K562 (cell line): ENCODE measurements around the gene LCE7A. TPM values are rescaled to one million over a fixed set of nuclear protein-coding genes. Genes with fewer than 3 reads are reported as not detected.

Source experiments
- ELF4 ChIP-seq: fragments of 450-650 bp; formaldehyde crosslinking; IDR thresholded peaks from 2 replicates; pipeline ENCODE4 v1.4.0; 2022; ENCODE audit warnings: missing genetic modification characterization
- polyA plus RNA-seq, 8 experiments: library from polyadenylated mRNA; depleted of rRNA in 4 of 8; stranded (reverse) in 5 of 8; unstranded in 3 of 8; fragments of >200 nt; fragmentation: Nextera tagmentation in 2 of 8; fragmentation: Illumina TruSeq in 1 of 8; extraction: Ambion mirVana in 2 of 8; extraction: Trizol in 1 of 8; gene quantifications; 2 replicates each; pipeline versions ENCODE4 v1.2.1 to v1.2.3, GENCODE V29; 2011 to 2014; ENCODE audit warnings: inconsistent platforms in 1 of 8, missing spikeins in 1 of 8
- total RNA-seq, 7 experiments: library from RNA; depleted of rRNA in 6 of 7; stranded (reverse); fragments of >200 nt in 6 of 7; fragmentation: Illumina TruSeq in 2 of 7; extraction: Trizol in 2 of 7; gene quantifications; 2 replicates each; pipeline versions ENCODE4 v1.2.1 to v1.2.3, GENCODE V29; 2011 to 2021; ENCODE audit warnings: low replicate concordance in 1 of 7
- TF ChIP-seq, protein P1 (sequence below): fragments of 450-650 bp; IDR thresholded peaks from 2 replicates; pipeline ENCODE4 v1.6.1; 2016; ENCODE audit warnings: mild to moderate bottlenecking, moderate library complexity

The LCE7A gene
- total and polyA plus RNA-seq, 9 of the 15 experiments (the other 6 are each of a cell fraction or from before 2014, with no cell fraction given) = not detected

DNA sequence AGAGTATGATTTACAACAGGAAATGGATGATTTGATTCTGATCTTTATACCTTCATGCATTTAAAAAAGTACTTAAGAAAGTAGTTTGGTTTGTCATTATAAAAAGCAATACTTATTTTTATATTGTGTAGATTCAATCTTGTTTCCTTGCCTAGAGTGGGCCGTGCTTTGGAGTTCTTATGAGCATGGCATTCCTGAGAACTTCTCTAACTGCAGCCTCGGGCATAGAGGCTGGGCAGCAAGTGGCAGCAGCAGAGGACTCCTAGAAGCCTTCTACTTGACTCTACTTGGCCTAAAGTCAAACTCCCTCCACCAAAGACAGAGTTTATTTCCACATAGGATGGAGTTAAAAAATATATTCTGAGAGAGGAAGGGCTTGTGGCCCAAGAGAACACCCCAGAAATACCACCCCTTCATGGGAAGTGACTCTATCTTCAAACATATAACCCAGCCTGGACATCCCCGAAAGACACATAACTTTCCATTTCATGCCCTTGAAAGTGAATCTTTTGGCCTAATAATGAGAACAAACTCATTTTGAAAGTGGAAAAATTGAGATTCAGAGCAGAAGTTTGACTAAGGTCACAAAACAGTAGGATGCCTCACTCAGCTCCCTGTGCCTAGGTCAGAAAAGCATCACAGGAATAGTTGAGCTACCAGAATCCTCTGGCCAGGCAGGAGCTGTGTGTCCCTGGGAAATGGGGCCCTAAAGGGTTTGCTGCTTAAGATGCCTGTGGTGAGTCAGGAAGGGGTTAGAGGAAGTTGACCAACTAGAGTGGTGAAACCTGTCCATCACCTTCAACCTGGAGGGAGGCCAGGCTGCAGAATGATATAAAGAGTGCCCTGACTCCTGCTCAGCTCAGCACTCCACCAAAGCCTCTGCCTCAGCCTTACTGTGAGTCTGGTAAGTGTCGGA, 48.1 kb downstream of the LCE7A start, which contains the start of gene IVL (continued):
- TF ChIP-seq, protein P1, sequence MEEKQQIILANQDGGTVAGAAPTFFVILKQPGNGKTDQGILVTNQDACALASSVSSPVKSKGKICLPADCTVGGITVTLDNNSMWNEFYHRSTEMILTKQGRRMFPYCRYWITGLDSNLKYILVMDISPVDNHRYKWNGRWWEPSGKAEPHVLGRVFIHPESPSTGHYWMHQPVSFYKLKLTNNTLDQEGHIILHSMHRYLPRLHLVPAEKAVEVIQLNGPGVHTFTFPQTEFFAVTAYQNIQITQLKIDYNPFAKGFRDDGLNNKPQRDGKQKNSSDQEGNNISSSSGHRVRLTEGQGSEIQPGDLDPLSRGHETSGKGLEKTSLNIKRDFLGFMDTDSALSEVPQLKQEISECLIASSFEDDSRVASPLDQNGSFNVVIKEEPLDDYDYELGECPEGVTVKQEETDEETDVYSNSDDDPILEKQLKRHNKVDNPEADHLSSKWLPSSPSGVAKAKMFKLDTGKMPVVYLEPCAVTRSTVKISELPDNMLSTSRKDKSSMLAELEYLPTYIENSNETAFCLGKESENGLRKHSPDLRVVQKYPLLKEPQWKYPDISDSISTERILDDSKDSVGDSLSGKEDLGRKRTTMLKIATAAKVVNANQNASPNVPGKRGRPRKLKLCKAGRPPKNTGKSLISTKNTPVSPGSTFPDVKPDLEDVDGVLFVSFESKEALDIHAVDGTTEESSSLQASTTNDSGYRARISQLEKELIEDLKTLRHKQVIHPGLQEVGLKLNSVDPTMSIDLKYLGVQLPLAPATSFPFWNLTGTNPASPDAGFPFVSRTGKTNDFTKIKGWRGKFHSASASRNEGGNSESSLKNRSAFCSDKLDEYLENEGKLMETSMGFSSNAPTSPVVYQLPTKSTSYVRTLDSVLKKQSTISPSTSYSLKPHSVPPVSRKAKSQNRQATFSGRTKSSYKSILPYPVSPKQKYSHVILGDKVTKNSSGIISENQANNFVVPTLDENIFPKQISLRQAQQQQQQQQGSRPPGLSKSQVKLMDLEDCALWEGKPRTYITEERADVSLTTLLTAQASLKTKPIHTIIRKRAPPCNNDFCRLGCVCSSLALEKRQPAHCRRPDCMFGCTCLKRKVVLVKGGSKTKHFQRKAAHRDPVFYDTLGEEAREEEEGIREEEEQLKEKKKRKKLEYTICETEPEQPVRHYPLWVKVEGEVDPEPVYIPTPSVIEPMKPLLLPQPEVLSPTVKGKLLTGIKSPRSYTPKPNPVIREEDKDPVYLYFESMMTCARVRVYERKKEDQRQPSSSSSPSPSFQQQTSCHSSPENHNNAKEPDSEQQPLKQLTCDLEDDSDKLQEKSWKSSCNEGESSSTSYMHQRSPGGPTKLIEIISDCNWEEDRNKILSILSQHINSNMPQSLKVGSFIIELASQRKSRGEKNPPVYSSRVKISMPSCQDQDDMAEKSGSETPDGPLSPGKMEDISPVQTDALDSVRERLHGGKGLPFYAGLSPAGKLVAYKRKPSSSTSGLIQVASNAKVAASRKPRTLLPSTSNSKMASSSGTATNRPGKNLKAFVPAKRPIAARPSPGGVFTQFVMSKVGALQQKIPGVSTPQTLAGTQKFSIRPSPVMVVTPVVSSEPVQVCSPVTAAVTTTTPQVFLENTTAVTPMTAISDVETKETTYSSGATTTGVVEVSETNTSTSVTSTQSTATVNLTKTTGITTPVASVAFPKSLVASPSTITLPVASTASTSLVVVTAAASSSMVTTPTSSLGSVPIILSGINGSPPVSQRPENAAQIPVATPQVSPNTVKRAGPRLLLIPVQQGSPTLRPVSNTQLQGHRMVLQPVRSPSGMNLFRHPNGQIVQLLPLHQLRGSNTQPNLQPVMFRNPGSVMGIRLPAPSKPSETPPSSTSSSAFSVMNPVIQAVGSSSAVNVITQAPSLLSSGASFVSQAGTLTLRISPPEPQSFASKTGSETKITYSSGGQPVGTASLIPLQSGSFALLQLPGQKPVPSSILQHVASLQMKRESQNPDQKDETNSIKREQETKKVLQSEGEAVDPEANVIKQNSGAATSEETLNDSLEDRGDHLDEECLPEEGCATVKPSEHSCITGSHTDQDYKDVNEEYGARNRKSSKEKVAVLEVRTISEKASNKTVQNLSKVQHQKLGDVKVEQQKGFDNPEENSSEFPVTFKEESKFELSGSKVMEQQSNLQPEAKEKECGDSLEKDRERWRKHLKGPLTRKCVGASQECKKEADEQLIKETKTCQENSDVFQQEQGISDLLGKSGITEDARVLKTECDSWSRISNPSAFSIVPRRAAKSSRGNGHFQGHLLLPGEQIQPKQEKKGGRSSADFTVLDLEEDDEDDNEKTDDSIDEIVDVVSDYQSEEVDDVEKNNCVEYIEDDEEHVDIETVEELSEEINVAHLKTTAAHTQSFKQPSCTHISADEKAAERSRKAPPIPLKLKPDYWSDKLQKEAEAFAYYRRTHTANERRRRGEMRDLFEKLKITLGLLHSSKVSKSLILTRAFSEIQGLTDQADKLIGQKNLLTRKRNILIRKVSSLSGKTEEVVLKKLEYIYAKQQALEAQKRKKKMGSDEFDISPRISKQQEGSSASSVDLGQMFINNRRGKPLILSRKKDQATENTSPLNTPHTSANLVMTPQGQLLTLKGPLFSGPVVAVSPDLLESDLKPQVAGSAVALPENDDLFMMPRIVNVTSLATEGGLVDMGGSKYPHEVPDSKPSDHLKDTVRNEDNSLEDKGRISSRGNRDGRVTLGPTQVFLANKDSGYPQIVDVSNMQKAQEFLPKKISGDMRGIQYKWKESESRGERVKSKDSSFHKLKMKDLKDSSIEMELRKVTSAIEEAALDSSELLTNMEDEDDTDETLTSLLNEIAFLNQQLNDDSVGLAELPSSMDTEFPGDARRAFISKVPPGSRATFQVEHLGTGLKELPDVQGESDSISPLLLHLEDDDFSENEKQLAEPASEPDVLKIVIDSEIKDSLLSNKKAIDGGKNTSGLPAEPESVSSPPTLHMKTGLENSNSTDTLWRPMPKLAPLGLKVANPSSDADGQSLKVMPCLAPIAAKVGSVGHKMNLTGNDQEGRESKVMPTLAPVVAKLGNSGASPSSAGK = no peak
- TF ChIP-seq ELF4 (CRISPR knock-in tag) = no peak
